Activated CD8-positive, alpha-beta T cell treated with anti-CD3 and anti-CD28 coated beads for 36 hours (primary cell): Measurements from ENCODE around the gene SLC12A5. TPM values are rescaled to one million over a fixed set of nuclear protein-coding genes. Genes with fewer than 3 reads are reported as not detected.

ENCODE experiments used
- ATAC-seq: fragments of 200-7000 bp; cut with Tn5 transposase; one replicate; pipeline ENCODE4 v1.10.0; 2021; ENCODE audit warnings: mild to moderate bottlenecking, moderate library complexity
- CTCF ChIA-PET: fragments of 350-600 bp; sonication (Branson Sonifier 250); formaldehyde crosslinking; loops from one replicate; lab custom pipeline; 2021; ENCODE audit warnings: antibody characterized with exemption; lab: Charles Lee
- POLR2A ChIA-PET: fragments of 350-600 bp; sonication (Branson Sonifier 250); formaldehyde crosslinking; loops from one replicate; lab custom pipeline; 2021; ENCODE audit warnings: antibody characterized with exemption; lab: Charles Lee
- DNase-seq: peaks from one replicate; pipeline ENCODE4 v3.0.0-alpha.2; 2020
- H3K27ac Mint-ChIP-seq: one replicate; pipeline ENCODE4 v1.8.0; 2021; ENCODE audit warnings: mild to moderate bottlenecking, mixed read lengths
- H3K27me3 Mint-ChIP-seq: one replicate; pipeline ENCODE4 v1.8.0; 2021; ENCODE audit warnings: mixed read lengths
- H3K36me3 Mint-ChIP-seq: one replicate; pipeline ENCODE4 v1.8.0; 2021; ENCODE audit warnings: low read depth, mixed read lengths
- H3K4me1 Mint-ChIP-seq: one replicate; pipeline ENCODE4 v1.8.0; 2021; ENCODE audit warnings: low read depth, mixed read lengths
- H3K4me3 Mint-ChIP-seq: one replicate; pipeline ENCODE4 v1.8.0; 2021; ENCODE audit warnings: mild to moderate bottlenecking, moderate library complexity, mixed read lengths
- H3K9me3 Mint-ChIP-seq: one replicate; pipeline ENCODE4 v1.8.0; 2021; ENCODE audit warnings: mixed read lengths
- CTCF ChIP-seq: fragments of 200-600 bp; IDR thresholded peaks from one replicate; pipeline ENCODE4 v1.8.0; 2022; ENCODE audit warnings: antibody characterized with exemption, mild to moderate bottlenecking
- intact Hi-C: fragments of 100-400 bp; cut with micrococcal nuclease; formaldehyde crosslinking; loops from one replicate; pipeline ENCODE4 v1.10.0; 2022
- total RNA-seq, 2 experiments: library from RNA; stranded (reverse); gene quantifications; one replicate each; pipeline ENCODE4 v1.2.3, GENCODE V29; 2021

SLC12A5 gene
- total RNA-seq, 2 experiments from 2014 or later, result 0.43 TPM; not detected in 1

DNA sequence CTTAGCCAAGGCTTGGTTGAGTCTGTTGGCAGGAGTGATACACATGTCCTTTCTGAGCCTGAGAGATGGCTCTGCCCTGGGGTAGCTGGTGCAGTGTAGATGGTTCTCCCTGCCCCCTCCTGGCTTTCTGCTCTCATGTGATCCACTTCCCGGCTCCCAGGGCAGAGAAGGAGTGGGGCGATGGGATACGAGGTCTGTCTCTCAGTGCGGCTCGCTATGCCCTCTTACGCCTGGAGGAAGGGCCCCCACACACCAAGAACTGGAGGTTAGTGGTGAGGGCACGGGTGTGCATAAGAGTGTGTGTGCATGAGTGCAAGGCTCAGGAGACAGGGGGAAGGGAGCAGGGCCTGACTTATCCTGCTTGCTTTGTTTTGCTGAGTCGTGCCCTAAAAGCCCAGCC is 18.8 kb downstream of the SLC12A5 start:
- H3K27ac Mint-ChIP-seq, result no peak overlapping the region
- TF ChIP-seq CTCF, result no peak
- intact Hi-C loops, result no loop called here
- no peaks in the 10 kb centered on the region for H3K36me3 Mint-ChIP-seq
- ChIA-PET CTCF (no interaction called here), POLR2A (no interaction called here)
- H3K4me3 Mint-ChIP-seq, result no peak overlapping the region
- DNase-seq, result no peak
- ATAC-seq, result no peak
- H3K9me3 Mint-ChIP-seq, result no peaks in the 10 kb centered on the region
- H3K27me3 Mint-ChIP-seq, result peaks cover 17% of the 10 kb centered on the region
- no peaks in the 10 kb centered on the region for H3K4me1 Mint-ChIP-seq

GRCh38 chr20:46049190-46049589 is 20.2 kb downstream of the SLC12A5 start:
- H3K27me3 Mint-ChIP-seq, result peaks cover 12% of the 10 kb centered on the region

DNA sequence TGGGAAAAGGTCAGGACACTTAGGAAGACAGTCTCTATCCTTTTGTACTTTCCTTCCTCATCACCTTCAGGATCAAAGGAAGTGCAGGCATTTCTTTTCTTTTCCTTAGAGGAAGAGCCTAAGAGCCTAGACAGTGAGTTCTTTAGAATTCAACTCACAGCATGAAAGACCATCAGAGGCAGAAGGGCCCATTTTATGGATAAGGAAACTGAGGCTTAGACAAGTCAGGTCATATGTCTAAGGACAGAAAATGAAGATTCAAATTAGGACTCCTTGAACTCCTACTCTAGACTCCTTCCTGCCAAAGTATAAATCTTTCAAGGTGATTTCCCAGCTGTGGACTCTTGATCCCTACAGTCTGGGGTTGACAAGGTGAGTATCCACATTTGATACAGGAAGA is 20.8 kb downstream of the SLC12A5 start:
- Mint-ChIP-seq H3K9me3 (no peaks in the 10 kb centered on the region), H3K27me3 (peaks cover 12% of the 10 kb centered on the region), H3K36me3 (no peaks in the 10 kb centered on the region), H3K27ac (no peak overlapping the region), H3K4me1 (no peaks in the 10 kb centered on the region), H3K4me3 (no peak overlapping the region)
- intact Hi-C loops, result no loop called here
- DNase-seq (no peak), ATAC-seq (no peak)
- ChIA-PET POLR2A (no interaction called here), CTCF (interaction anchor here (0.6 to 1.6 kb wide), 2 partner anchors 251 to 304 kb away, joined by 3 read pairs; no protein-coding TSS in a partner anchor)
- no peak for TF ChIP-seq CTCF

More at GRCh38 chr20:46049190-46049589, 20.2 kb downstream of the SLC12A5 start:
- ChIA-PET POLR2A (no interaction called here), CTCF (no interaction called here)
- Mint-ChIP-seq H3K27ac (no peak overlapping the region), H3K36me3 (no peaks in the 10 kb centered on the region), H3K4me3 (no peak overlapping the region), H3K4me1 (no peaks in the 10 kb centered on the region), H3K9me3 (no peaks in the 10 kb centered on the region)
- intact Hi-C loops, result no loop called here
- no peak for DNase-seq
- ATAC-seq, result no peak
- TF ChIP-seq CTCF, result no peak

- no peak overlapping the region for H3K4me3 Mint-ChIP-seq
- no peak for DNase-seq
- no peaks in the 10 kb centered on the region for H3K36me3 Mint-ChIP-seq
- H3K4me1 Mint-ChIP-seq, result peaks cover 4% of the 10 kb centered on the region
- intact Hi-C loops, result no loop called here
- ATAC-seq, result no peak
- H3K9me3 Mint-ChIP-seq, result no peaks in the 10 kb centered on the region
- POLR2A ChIA-PET, result no interaction called here
- CTCF ChIA-PET, result interaction anchor here (0.6 to 1.6 kb wide), 2 partner anchors 251 to 305 kb away, joined by 3 read pairs; no protein-coding TSS in a partner anchor
- peaks cover 16% of the 10 kb centered on the region for H3K27me3 Mint-ChIP-seq
- no peak for TF ChIP-seq CTCF
- H3K27ac Mint-ChIP-seq, result no peak overlapping the region
These were observed 21.4 kb downstream of the SLC12A5 start for GRCh38 chr20:46050444-46050843.

GRCh38 chr20:46050885-46051284 is 21.9 kb downstream of the SLC12A5 start:
- intact Hi-C loops, result no loop called here
- Mint-ChIP-seq H3K4me1 (peaks cover 5% of the 10 kb centered on the region), H3K36me3 (no peaks in the 10 kb centered on the region), H3K9me3 (no peaks in the 10 kb centered on the region), H3K27ac (no peak overlapping the region), H3K4me3 (no peak overlapping the region), H3K27me3 (peaks cover 21% of the 10 kb centered on the region)
- DNase-seq, result no peak
- no peak for TF ChIP-seq CTCF
- ATAC-seq, result no peak
- POLR2A ChIA-PET, result no interaction called here
- CTCF ChIA-PET, result interaction anchor here (1.6 kb wide), 1 partner anchor 252 kb away, joined by 3 read pairs; no protein-coding TSS in a partner anchor
